GM18858 (cell line): Measurements from ENCODE around the gene RHOG.
"Not testable (repeated sequence)": the region's sequence is repeated elsewhere in the genome, so short reads cannot be mapped to it uniquely, and the experiment has no call there.

Experiments used
- ATAC-seq: cut with Tn5 transposase; IDR thresholded peaks from one replicate; pipeline ENCODE4 v1.9.1; 2021; ENCODE audit not compliant: unreplicated experiment

The RHOG gene

GRCh38 chr11:3810951-3811350 is 29.8 kb downstream of the RHOG start:
- ATAC-seq, result no peak

DNA sequence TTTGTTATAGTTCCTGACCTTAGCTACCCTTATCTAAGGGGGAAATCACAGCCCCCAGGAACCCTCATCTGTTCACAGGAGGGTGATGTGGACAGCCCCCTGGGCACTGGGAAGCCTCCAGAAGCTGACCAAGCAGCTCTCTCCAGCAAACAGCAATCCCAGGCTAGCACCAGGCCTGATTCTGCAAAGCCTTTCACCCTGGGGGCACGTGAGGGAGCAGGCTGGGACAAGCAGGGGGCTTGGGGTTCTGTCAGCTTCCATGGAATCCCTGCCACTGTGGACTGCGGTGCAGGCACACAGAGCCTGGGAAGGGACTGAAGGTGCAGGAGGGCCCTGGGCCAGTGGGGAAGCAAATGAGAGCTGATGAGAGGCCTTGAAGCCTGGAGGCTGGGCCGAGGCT is 30.3 kb downstream of the RHOG start:
- ATAC-seq, result no peak

DNA sequence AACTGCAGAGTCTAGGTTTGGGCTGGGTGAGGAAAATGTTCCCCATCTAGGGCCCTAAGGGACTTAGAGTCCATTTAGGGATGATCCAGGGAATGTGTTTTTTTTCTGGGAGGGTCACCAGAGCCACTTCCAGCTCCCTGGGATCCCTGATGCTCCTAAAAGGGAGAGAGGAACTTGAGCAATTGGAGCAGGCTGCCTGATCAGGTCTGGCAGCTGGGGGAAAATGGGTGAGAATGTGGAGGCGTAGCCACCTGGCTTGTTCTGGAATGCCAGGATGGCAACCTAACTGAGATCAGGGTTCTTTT is 31.2 kb downstream of the RHOG start:
- no peak for ATAC-seq

- ATAC-seq, result peak; percentile 87
These were observed 31.7 kb downstream of the RHOG start for GRCh38 chr11:3808861-3809623.

- no peak for ATAC-seq
These were observed 32.6 kb downstream of the RHOG start, which contains the start of gene PGAP2 for GRCh38 chr11:3807909-3808860. Gene PGAP2, plus strand, starts transcription at chr11:3808560. Its CDS starts 2,700 bp downstream, at chr11:3811260.

DNA sequence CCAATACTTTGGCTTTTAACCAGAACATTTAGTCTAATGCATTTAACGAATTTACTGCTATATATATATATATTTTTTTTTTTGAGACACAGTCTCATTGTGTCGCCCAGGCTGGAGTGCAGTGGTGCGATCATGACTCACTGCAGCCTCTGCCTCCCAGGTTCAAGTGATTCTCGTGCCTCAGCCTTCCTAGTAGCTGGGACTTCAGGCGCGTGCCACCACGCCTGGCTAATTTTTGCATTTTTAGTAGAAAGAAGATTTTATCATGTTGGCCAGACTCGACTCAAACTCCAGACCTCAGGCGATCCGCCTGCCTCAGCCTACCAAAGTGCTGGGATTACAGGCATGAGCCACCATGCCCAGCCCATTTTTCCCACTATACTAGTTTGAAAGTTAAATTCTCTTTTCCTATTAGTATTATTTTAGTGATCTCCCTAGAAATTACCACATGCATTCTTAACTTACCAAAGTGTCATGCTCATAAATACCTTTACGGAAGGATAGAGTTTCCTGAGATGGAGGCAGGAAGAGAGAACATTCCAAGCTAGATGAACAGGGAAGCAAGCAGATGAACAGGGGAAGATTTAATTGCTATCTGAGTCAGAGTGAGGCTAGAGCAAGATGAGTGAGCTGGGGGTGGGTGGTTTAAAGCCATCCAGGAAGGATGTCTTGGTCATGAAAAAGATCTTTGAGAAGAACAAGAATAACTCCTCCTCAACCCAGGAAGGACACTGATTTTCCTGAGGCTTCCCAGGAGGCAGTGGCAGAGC is 36.8 kb downstream of the RHOG start:
- ATAC-seq, result no peak

- ATAC-seq, result no peak
These were observed 38.6 kb downstream of the RHOG start for GRCh38 chr11:3802011-3802790.

DNA sequence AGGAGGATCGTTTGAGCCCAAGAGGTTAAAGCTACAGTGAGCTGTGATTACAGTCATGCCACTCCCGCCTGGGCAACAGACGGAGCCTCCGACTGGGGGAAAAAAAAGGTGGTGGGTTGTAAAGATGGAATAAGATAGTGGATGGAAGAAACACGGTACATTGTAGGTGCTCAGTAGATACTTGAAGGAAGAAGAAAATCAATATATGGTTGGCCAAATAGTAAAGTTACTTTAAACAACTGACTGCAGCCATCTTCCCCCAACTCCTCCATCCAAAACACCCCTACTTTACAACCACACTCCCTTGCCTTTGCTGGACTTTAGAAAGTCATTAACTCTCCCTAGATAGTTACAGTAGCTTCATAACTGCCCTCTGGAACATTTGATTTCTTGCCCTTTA is 40.9 kb downstream of the RHOG start:
- ATAC-seq, result no peak

- no peak for ATAC-seq
These were observed 41.6 kb downstream of the RHOG start for GRCh38 chr11:3799143-3799542.

GRCh38 chr11:3797329-3798090 is 43.2 kb downstream of the RHOG start, which contains the start of gene NUP98:
Gene NUP98, minus strand, starts transcription at chr11:3797554. Its CDS starts 15,437 bp downstream, at chr11:3782117.
- ATAC-seq, result peak; percentile 85

- peak; percentile 15 for ATAC-seq
These were observed 43.9 kb downstream of the RHOG start for GRCh38 chr11:3796801-3797328.

- ATAC-seq, result no peak
These were observed 44.4 kb downstream of the RHOG start for GRCh38 chr11:3796346-3796745.

GRCh38 chr11:3796002-3796311 is 44.8 kb downstream of the RHOG start:
- ATAC-seq, result no peak

DNA sequence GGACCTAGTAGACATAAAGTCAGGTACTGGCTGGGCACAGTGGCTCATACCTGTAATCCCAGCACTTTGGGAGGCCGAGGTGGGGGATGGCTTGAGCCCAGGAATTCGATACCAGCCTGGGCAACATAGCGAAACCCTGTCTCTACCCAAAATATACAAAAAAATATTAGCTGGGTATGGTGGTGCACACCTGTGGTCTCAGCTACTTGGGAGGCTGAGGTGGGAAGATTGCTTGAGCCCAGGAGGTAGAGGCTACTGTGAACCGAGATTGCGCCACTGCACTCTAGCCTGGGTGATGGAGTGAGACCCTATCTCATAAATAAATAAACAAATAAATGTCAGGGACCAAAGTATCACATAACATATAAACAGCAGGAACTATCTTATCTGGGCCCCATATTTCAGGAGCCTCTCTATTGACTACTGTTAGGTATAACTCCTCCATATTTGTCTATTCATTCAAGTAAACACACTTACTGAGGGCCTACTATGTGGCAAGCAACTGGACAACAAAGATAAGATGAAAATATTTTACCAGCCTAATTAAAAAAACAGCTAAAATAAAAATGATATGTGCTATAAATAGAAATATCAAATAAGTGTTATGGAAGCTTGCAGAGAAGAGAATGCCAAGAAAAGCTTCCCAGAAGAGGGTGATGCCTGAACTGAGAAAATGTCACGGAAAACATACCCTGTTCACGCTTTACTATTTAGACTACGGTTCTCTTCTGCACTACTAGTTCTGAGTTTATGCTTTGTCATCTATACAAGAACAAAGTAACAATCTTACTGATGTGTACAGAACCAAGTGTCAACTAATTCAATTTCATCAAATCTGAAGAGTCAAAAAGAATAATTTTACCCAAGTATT is 45.4 kb downstream of the RHOG start:
- ATAC-seq, result no peak

DNA sequence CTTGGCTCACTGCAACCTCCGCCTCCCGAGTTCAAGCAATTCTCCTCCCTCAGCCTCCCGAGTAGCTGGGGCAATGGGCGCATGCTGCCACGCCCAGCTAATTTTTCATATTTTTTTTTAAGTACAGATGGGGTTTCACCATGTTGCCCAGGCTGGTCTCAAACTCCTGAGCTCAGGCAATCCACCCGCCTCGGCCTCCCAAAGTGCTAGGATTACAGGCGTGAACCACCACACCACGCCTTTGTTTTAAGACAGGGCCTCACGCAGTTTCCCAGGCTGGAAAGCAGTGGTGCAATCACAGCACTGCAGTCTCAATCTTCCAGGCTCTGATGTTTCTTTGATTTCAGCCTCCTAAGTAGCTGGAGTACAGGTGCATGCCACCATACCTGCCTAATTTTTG is 46.4 kb downstream of the RHOG start:
- not testable (repeated sequence) for ATAC-seq

DNA sequence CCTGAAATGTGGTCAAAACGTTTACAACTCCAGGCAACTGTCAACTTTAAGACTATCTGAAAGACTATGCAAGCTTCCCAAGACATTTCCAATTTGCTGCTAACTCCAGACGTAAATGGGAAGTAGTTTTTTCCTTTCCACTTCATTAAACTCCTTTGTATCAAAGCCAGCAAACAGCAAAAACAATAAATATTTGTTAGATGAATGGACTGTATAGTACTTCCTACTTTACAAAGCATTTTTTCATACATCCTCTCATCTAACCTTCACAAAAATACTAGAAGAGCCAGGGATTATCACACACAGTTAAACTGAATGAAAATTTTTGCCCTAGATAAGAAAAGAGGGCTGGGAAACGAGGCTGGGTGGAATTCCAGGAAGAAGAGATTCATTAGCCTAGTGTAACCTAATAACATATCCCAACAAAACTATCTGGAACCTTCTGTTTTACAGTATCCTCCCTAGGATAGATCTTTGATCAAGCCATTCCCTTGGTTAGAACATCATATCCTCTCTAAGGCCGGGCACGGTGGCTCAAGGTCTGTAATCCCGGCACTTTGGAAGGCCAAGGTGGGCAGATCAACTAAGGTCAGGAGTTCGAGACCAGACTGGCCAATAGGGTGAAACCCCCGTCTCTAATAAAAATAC is 53.9 kb downstream of the RHOG start:
- no peak for ATAC-seq

DNA sequence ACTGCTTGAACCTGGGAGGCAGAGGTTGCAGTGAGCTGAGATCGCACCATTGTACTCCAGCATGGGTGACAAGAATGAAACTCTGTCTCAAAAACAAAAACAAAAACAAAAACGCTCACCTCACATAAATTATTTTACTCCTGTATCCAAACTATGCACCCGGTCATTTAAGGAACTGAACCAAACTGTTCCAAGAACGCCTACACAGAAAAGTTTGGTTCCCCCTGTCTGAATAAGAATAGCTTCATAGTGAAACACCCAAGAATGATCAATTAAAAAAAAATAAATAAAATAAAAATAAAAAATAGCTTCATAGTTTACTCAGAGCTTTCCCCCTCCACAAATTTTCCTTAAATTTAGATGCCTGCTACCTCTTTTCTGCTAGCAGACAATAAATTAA is 57.1 kb downstream of the RHOG start:
- ATAC-seq, result no peak

- no peak for ATAC-seq
These were observed 57.8 kb downstream of the RHOG start for GRCh38 chr11:3782963-3783362.
